ENCODE measurements around the gene TMEM229B. TPM values are rescaled to one million over a fixed set of nuclear protein-coding genes. Genes with fewer than 3 reads are reported as not detected.

Gene TMEM229B
- total and polyA plus RNA-seq, 2 donors (not counting 1 experiment from before 2014, with no cell fraction given) = 6.9 to 8.2 TPM

DNA sequence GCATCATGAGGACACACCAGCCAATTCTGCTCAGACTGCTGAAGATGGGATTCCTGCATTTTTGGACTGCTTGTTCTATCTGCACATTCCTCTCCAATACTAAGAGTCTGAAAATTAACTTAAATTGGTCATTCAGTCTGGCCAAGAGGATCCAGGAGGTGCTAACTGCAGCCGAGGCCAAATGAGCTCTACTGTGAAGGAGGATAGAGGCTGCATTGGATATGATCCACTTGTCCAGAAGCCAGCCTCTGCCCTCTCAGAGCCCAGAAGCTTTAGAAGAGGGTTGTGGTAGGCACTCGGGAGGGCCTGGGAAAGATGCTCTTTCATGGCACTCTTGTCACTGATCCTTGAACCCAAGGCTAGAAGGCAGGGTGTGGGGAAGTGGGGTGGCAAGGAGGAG, 39.4 kb downstream of the TMEM229B start:
- ATAC-seq (ENCODE audit: low read depth) = no peak
- Histone ChIP-seq H3K4me2 (replicated peaks; ENCODE audit: low read depth, low read length, poor library complexity, severe bottlenecking) (no peak overlapping the region), H3K36me3 (replicated peaks in 1 of 2; ENCODE audit: control extremely low read depth in 1 of 2, control insufficient read depth in 1 of 2, extremely low read depth in 1 of 2, insufficient read depth in 2 of 2, low read length in 1 of 2) (no peaks in the 10 kb centered on the region), H3K9me3 (ENCODE audit: control extremely low read depth in 1 of 3, control insufficient read depth in 2 of 3, insufficient read depth in 1 of 3, low read length in 2 of 3) (peaks cover 0 to 11% (median 2%) of the 10 kb centered on the region in 3 donors), H2AFZ (ENCODE audit: insufficient read depth, low read depth, low read length, poor library complexity, severe bottlenecking) (no peak overlapping the region), H4K20me1 (ENCODE audit: control insufficient read depth, insufficient read depth, low read length, poor library complexity, severe bottlenecking) (no peaks in the 10 kb centered on the region), H3K4me1 (ENCODE audit: control insufficient read depth in 2 of 2, insufficient read depth in 2 of 2, low read length in 2 of 2) (no peaks in the 10 kb centered on the region), H3K27ac (ENCODE audit: low read length in 2 of 2) (no peak overlapping the region), H3K27me3 (replicated peaks in 1 of 4; ENCODE audit: control extremely low read depth in 1 of 4, control insufficient read depth in 3 of 4, insufficient read depth in 4 of 4, low read length in 3 of 4) (no peaks in the 10 kb centered on the region), H3K79me2 (ENCODE audit: control insufficient read depth, insufficient read depth, low read length) (no peaks in the 10 kb centered on the region), H3K4me3 (ENCODE audit: control extremely low read depth in 1 of 5, extremely low read depth in 1 of 5, insufficient read depth in 1 of 5, low read depth in 2 of 5, low read length in 4 of 5) (no peak overlapping the region), H3K9ac (ENCODE audit: low read length) (no peak overlapping the region)
- ChIA-PET POLR2A (no interaction called here), CTCF (no interaction called here)
- no peaks in the 10 kb centered on the region for H3K4me1 Mint-ChIP-seq
- WGBS (ENCODE audit: insufficient coverage) = 94% methylated on average over 2 of the region's 2 CpGs
- H3K9me3 Mint-ChIP-seq (ENCODE audit: insufficient read depth) = peaks cover 5% of the 10 kb centered on the region
- H3K27me3 Mint-ChIP-seq = peaks cover 6% of the 10 kb centered on the region
- no peak for DNase-seq
- intact Hi-C loops (cut with micrococcal nuclease) = no loop called here
- no peak overlapping the region for H3K4me3 Mint-ChIP-seq
- TF ChIP-seq, protein P1, sequence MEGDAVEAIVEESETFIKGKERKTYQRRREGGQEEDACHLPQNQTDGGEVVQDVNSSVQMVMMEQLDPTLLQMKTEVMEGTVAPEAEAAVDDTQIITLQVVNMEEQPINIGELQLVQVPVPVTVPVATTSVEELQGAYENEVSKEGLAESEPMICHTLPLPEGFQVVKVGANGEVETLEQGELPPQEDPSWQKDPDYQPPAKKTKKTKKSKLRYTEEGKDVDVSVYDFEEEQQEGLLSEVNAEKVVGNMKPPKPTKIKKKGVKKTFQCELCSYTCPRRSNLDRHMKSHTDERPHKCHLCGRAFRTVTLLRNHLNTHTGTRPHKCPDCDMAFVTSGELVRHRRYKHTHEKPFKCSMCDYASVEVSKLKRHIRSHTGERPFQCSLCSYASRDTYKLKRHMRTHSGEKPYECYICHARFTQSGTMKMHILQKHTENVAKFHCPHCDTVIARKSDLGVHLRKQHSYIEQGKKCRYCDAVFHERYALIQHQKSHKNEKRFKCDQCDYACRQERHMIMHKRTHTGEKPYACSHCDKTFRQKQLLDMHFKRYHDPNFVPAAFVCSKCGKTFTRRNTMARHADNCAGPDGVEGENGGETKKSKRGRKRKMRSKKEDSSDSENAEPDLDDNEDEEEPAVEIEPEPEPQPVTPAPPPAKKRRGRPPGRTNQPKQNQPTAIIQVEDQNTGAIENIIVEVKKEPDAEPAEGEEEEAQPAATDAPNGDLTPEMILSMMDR (IDR thresholded peaks at IDR 0.05) = no peak
- no peak for TF ChIP-seq EZH2 (IDR thresholded peaks at IDR 0.05; ENCODE audit: borderline replicate concordance, insufficient read depth, low read depth, low read length, poor library complexity, severe bottlenecking)
- no peak overlapping the region for H3K27ac Mint-ChIP-seq

GRCh38 chr14:67447033-67447381, 41.5 kb downstream of the TMEM229B start:
- H3K4me2 ChIP-seq (replicated peaks; ENCODE audit: low read depth, low read length, poor library complexity, severe bottlenecking) = no peak overlapping the region
- peaks cover 5% of the 10 kb centered on the region for H3K9me3 Mint-ChIP-seq (ENCODE audit: insufficient read depth)
- H3K79me2 ChIP-seq (ENCODE audit: control insufficient read depth, insufficient read depth, low read length) = no peaks in the 10 kb centered on the region
- H3K36me3 ChIP-seq (replicated peaks in 1 of 2; ENCODE audit: control extremely low read depth in 1 of 2, control insufficient read depth in 1 of 2, extremely low read depth in 1 of 2, insufficient read depth in 2 of 2, low read length in 1 of 2) = no peaks in the 10 kb centered on the region
- H3K9me3 ChIP-seq (ENCODE audit: control extremely low read depth in 1 of 3, control insufficient read depth in 2 of 3, insufficient read depth in 1 of 3, low read length in 2 of 3) = peaks cover 0 to 11% (median 0%) of the 10 kb centered on the region in 3 donors
- no peaks in the 10 kb centered on the region for H4K20me1 ChIP-seq (ENCODE audit: control insufficient read depth, insufficient read depth, low read length, poor library complexity, severe bottlenecking)
- H3K27ac Mint-ChIP-seq = no peak overlapping the region
- H3K4me3 Mint-ChIP-seq = no peak overlapping the region
- no peaks in the 10 kb centered on the region for H3K4me1 Mint-ChIP-seq
- intact Hi-C loops (cut with micrococcal nuclease) = no loop called here
- ATAC-seq (ENCODE audit: low read depth) (no peak), DNase-seq (no peak)
- ChIA-PET POLR2A (no interaction called here), CTCF (interaction anchor here (0.6 to 3.5 kb wide), 6 partner anchors 20 to 387 kb away, joined by 3 to 12 read pairs (median 6); no protein-coding TSS in a partner anchor)
- no peak overlapping the region for H3K4me3 ChIP-seq (ENCODE audit: control extremely low read depth in 1 of 5, extremely low read depth in 1 of 5, insufficient read depth in 1 of 5, low read depth in 2 of 5, low read length in 4 of 5)
- no peak overlapping the region for H2AFZ ChIP-seq (ENCODE audit: insufficient read depth, low read depth, low read length, poor library complexity, severe bottlenecking)
- TF ChIP-seq, protein P1 (IDR thresholded peaks at IDR 0.05) = no peak
- no peak for TF ChIP-seq EZH2 (IDR thresholded peaks at IDR 0.05; ENCODE audit: borderline replicate concordance, insufficient read depth, low read depth, low read length, poor library complexity, severe bottlenecking)
- no peak overlapping the region for H3K27ac ChIP-seq (ENCODE audit: low read length in 2 of 2)
- no peak overlapping the region for H3K9ac ChIP-seq (ENCODE audit: low read length)
- peaks cover 13% of the 10 kb centered on the region for H3K27me3 Mint-ChIP-seq
- no CpG with 5 or more reads among the region's 1 CpG for WGBS (ENCODE audit: insufficient coverage)
- H3K27me3 ChIP-seq (replicated peaks in 1 of 4; ENCODE audit: control extremely low read depth in 1 of 4, control insufficient read depth in 3 of 4, insufficient read depth in 4 of 4, low read length in 3 of 4) = no peaks in the 10 kb centered on the region
- no peaks in the 10 kb centered on the region for H3K4me1 ChIP-seq (ENCODE audit: control insufficient read depth in 2 of 2, insufficient read depth in 2 of 2, low read length in 2 of 2)
